Neuronal stem cell (in vitro differentiated cells): ENCODE results near the gene OSBPL2.

Source experiments
- DNase-seq: peaks from one replicate; pipeline ENCODE4 v3.0.0-alpha.2; 2013; ENCODE audit warnings: low spot score
- H2AFZ ChIP-seq: one replicate; pipeline ENCODE4 v1.6.1; 2013; ENCODE audit warnings: mild to moderate bottlenecking, low read length, inconsistent platforms
- H2AK5ac ChIP-seq: 2 replicates; pipeline ENCODE4 v1.6.1; 2013; ENCODE audit warnings: low read depth, mild to moderate bottlenecking, inconsistent platforms, low read length, moderate library complexity, mixed read lengths
- H2BK120ac ChIP-seq: 2 replicates; pipeline ENCODE4 v1.6.1; 2013; ENCODE audit warnings: low read depth, mild to moderate bottlenecking, inconsistent platforms, low read length, moderate library complexity, mixed read lengths
- H2BK12ac ChIP-seq: one replicate; pipeline ENCODE4 v1.6.1; 2013; ENCODE audit warnings: low read length, inconsistent platforms
- H2BK15ac ChIP-seq: 2 replicates; pipeline ENCODE4 v1.6.1; 2013; ENCODE audit warnings: mild to moderate bottlenecking, low read length, inconsistent platforms, mixed read lengths
- H2BK5ac ChIP-seq: one replicate; pipeline ENCODE4 v1.6.1; 2013; ENCODE audit warnings: inconsistent platforms, mild to moderate bottlenecking, low read length, moderate library complexity
- H3K14ac ChIP-seq: one replicate; pipeline ENCODE4 v1.6.1; 2013; ENCODE audit warnings: low read length, inconsistent platforms
- H3K18ac ChIP-seq: 2 replicates; pipeline ENCODE4 v1.6.1; 2013; ENCODE audit warnings: low read length, inconsistent platforms
- H3K23ac ChIP-seq: 2 replicates; pipeline ENCODE4 v1.6.1; 2013; ENCODE audit warnings: low read depth, mild to moderate bottlenecking, mixed read lengths, low read length, inconsistent platforms; ENCODE audit not compliant: poor library complexity
- H3K27ac ChIP-seq: replicated peaks from 3 replicates; pipeline ENCODE4 v1.5.1; 2013; ENCODE audit warnings: low read length, inconsistent platforms
- H3K27me3 ChIP-seq, 3 experiments: 2 replicates each; pipeline ENCODE4 v1.6.1; 2013; ENCODE audit warnings: low read length in 3 of 3, mild to moderate bottlenecking in 2 of 3, inconsistent platforms in 1 of 3, low read depth in 1 of 3, mixed read lengths in 1 of 3, moderate library complexity in 1 of 3; ENCODE audit not compliant: control insufficient read depth in 3 of 3, insufficient read depth in 3 of 3
- H3K36me3 ChIP-seq, 2 donors: replicated peaks in 1 of 2; 2 replicates each; pipeline ENCODE4 v1.6.1; 2013; ENCODE audit warnings: low read length in 2 of 2; ENCODE audit not compliant: control insufficient read depth in 2 of 2, insufficient read depth in 2 of 2
- H3K4ac ChIP-seq: 2 replicates; pipeline ENCODE4 v1.6.1; 2013; ENCODE audit warnings: inconsistent platforms, mild to moderate bottlenecking, low read length, moderate library complexity
- H3K4me1 ChIP-seq, 2 donors: 1 replicate in 1 of 2; 2 replicates in 1 of 2; pipeline ENCODE4 v1.6.1; 2013; ENCODE audit warnings: low read length in 2 of 2, low read depth in 1 of 2; ENCODE audit not compliant: control insufficient read depth in 2 of 2, insufficient read depth in 1 of 2
- H3K4me2 ChIP-seq: one replicate; pipeline ENCODE4 v1.6.1; 2013; ENCODE audit warnings: mild to moderate bottlenecking, low read length, inconsistent platforms; ENCODE audit not compliant: insufficient read depth, poor library complexity, severe bottlenecking
- H3K4me3 ChIP-seq, 2 donors: 2 replicates each; pipeline ENCODE4 v1.5.1; 2013; ENCODE audit warnings: low read length in 2 of 2, mild to moderate bottlenecking in 2 of 2, inconsistent platforms in 1 of 2, moderate library complexity in 1 of 2
- H3K79me1 ChIP-seq: one replicate; pipeline ENCODE4 v1.6.1; 2013; ENCODE audit warnings: low read depth, mild to moderate bottlenecking, inconsistent platforms, low read length, moderate library complexity
- H3K9ac ChIP-seq: one replicate; pipeline ENCODE4 v1.6.1; 2013; ENCODE audit warnings: mild to moderate bottlenecking, low read depth, low read length, inconsistent platforms; ENCODE audit not compliant: poor library complexity
- H3K9me3 ChIP-seq, 2 donors: replicated peaks in 1 of 2; 2 replicates each; pipeline versions ENCODE3 to v1.6.1; 2013; ENCODE audit warnings: low read length in 2 of 2, mild to moderate bottlenecking in 2 of 2, inconsistent platforms in 1 of 2, low read depth in 1 of 2, mixed read lengths in 1 of 2, moderate library complexity in 1 of 2; ENCODE audit not compliant: control insufficient read depth in 2 of 2, insufficient read depth in 1 of 2
- H4K8ac ChIP-seq: one replicate; pipeline ENCODE4 v1.6.1; 2013; ENCODE audit warnings: low read depth, mild to moderate bottlenecking, inconsistent platforms, low read length, moderate library complexity
- H4K91ac ChIP-seq: one replicate; pipeline ENCODE4 v1.6.1; 2013; ENCODE audit warnings: low read length, low read depth, mild to moderate bottlenecking, inconsistent platforms; ENCODE audit not compliant: poor library complexity
- WGBS, 2 donors: extraction: QIAGEN DNeasy Blood & Tissue Kit; methylation state at CpG; one replicate each; pipeline ENCODE4 v1.1.7; 2013; ENCODE audit warnings: missing lambda C conversion rate in 2 of 2, mixed read lengths in 1 of 2; ENCODE audit not compliant: insufficient read length in 2 of 2, insufficient replicate concordance in 1 of 2; ENCODE audit errors: extremely low coverage in 2 of 2; 5-methylcytosine and 5-hydroxymethylcytosine counted together

Gene OSBPL2

DNA sequence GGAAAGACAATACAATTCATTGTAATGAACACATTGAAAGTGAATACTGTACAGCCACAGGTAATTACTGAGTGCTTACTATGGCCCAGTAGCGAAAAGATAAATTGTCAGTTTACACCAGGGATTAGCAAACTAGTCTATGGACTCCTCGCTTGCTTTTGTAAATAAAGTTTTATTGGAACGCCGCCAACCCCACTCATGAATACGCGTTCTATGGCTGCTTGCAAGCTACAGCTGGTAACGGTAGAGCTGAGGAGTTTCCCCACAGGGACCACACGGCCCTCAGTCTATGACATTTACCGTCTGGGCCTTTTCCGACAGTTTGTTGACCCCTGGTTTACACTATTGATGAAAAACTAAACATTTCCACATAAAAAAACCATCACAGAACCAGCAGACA lies 104.6 kb downstream of the OSBPL2 start:
- WGBS, 2 donors = no CpG with 5 or more reads among the region's 10 CpGs
- Histone ChIP-seq H3K4ac (no peak overlapping the region), H2BK12ac (no peak overlapping the region), H3K4me2 (no peak overlapping the region), H3K14ac (no peak overlapping the region), H3K9ac (no peak overlapping the region), H4K91ac (no peak overlapping the region), H3K23ac (no peak overlapping the region), H2BK15ac (no peak overlapping the region), H3K4me3 (no peak overlapping the region), H2BK120ac (no peak overlapping the region), H3K4me1 (no peaks in the 10 kb centered on the region), H2BK5ac (no peak overlapping the region), H2AK5ac (no peak overlapping the region), H4K8ac (no peak overlapping the region), H3K79me1 (peaks cover 1% of the 10 kb centered on the region), H3K27me3 (no peaks in the 10 kb centered on the region), H3K18ac (no peak overlapping the region), H2AFZ (no peak overlapping the region), H3K9me3 (no peaks in the 10 kb centered on the region), H3K27ac (no peak overlapping the region), H3K36me3 (peaks cover 30 to 50% of the 10 kb centered on the region in 2 donors)
- DNase-seq = no peak

GRCh38 chr20:62344092-62344491 lies 105.8 kb downstream of the OSBPL2 start:
- Histone ChIP-seq H4K91ac (no peak overlapping the region), H3K79me1 (peaks cover 1% of the 10 kb centered on the region), H3K27ac (no peak overlapping the region), H3K4me2 (no peak overlapping the region), H3K36me3 (peaks cover 25 to 52% of the 10 kb centered on the region in 2 donors), H2AK5ac (no peak overlapping the region), H4K8ac (no peak overlapping the region), H3K27me3 (no peaks in the 10 kb centered on the region), H3K23ac (no peak overlapping the region), H3K9ac (no peak overlapping the region), H2BK120ac (no peak overlapping the region), H2BK12ac (no peak overlapping the region), H3K18ac (no peak overlapping the region), H2BK15ac (no peak overlapping the region), H3K9me3 (no peaks in the 10 kb centered on the region), H3K4me3 (no peak overlapping the region), H2BK5ac (no peak overlapping the region), H3K4ac (no peak overlapping the region), H2AFZ (no peak overlapping the region), H3K4me1 (no peaks in the 10 kb centered on the region), H3K14ac (no peak overlapping the region)
- WGBS, 2 donors = no CpG with 5 or more reads among the region's 5 CpGs
- DNase-seq = no peak

DNA sequence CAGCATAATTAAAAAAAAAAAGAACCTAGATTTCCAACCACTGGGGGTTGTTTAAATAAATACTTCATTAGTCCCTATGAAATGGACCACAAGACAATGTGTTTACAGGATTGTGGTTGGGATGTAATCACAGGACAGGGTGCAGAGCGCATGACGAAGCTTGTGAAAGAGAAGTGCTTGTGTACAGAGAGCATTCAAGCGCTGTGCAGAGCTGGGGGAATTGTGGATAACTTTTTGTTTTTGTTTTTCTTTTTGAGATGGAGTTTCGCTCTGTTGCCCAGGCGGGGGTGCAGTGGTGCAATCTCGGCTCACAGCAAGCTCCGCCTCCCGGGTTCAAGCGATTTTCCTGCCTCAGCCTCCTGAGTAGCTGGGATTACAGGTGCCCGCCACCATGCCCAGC lies 106.5 kb downstream of the OSBPL2 start:
- H3K4me2 ChIP-seq = no peak overlapping the region
- no peak overlapping the region for H3K23ac ChIP-seq
- no peak overlapping the region for H2AK5ac ChIP-seq
- no peak overlapping the region for H4K8ac ChIP-seq
- peaks cover 26 to 47% of the 10 kb centered on the region in 2 donors for H3K36me3 ChIP-seq
- no peak overlapping the region for H2BK5ac ChIP-seq
- H2BK120ac ChIP-seq = no peak overlapping the region
- H3K79me1 ChIP-seq = peaks cover 1% of the 10 kb centered on the region
- H3K4ac ChIP-seq = no peak overlapping the region
- H3K4me1 ChIP-seq = no peaks in the 10 kb centered on the region
- H3K27ac ChIP-seq = no peak overlapping the region
- H3K9ac ChIP-seq = no peak overlapping the region
- no peak overlapping the region for H4K91ac ChIP-seq
- no peaks in the 10 kb centered on the region for H3K27me3 ChIP-seq
- H3K4me3 ChIP-seq = no peak overlapping the region
- H3K18ac ChIP-seq = no peak overlapping the region
- H3K14ac ChIP-seq = no peak overlapping the region
- H3K9me3 ChIP-seq = peaks cover 2 to 3% of the 10 kb centered on the region in 2 donors
- no peak overlapping the region for H2BK12ac ChIP-seq
- no peak overlapping the region for H2BK15ac ChIP-seq
- no peak for DNase-seq
- no peak overlapping the region for H2AFZ ChIP-seq
- WGBS, 2 donors = no CpG with 5 or more reads among the region's 10 CpGs
